Hematopoietic multipotent progenitor cell treated with erythropoietin and hydrocortisone succinate and interleukin-3 and kit ligand, for 4 days (in vitro differentiated cells): Measurements from ENCODE around the gene TPRG1L.
"Not testable (repeated sequence)": the region's sequence is repeated elsewhere in the genome, so short reads cannot be mapped to it uniquely, and the experiment has no call there.

ENCODE experiments used
- DNase-seq: peaks from one replicate; pipeline ENCODE4 v3.0.0-alpha.2; 2015

TPRG1L gene

GRCh38 chr1:3609769-3610526, 14.9 kb upstream of the TPRG1L start:
- peak; percentile 13 for DNase-seq

- DNase-seq: peak; percentile 74
Measured at GRCh38 chr1:3610527-3611169, 14.2 kb upstream of the TPRG1L start.

- DNase-seq: peak; percentile 82
Measured at GRCh38 chr1:3611170-3612019, 13.4 kb upstream of the TPRG1L start, which contains the start of gene MEGF6. Gene MEGF6, minus strand, starts transcription at chr1:3611508. Its CDS starts 240 bp downstream, at chr1:3611268.

GRCh38 chr1:3612123-3612522, 12.7 kb upstream of the TPRG1L start:
- DNase-seq: no peak

GRCh38 chr1:3614755-3615742, 9.8 kb upstream of the TPRG1L start:
- peak; percentile 47 for DNase-seq

- DNase-seq: no peak
Measured at GRCh38 chr1:3616861-3617260, 8.0 kb upstream of the TPRG1L start.

GRCh38 chr1:3617806-3618345, 6.9 kb upstream of the TPRG1L start:
- DNase-seq: no peak

- DNase-seq: no peak
Measured at GRCh38 chr1:3618531-3618880, 6.3 kb upstream of the TPRG1L start.

- peak; percentile 92 for DNase-seq
Measured at GRCh38 chr1:3618881-3619671, 5.7 kb upstream of the TPRG1L start.

- no peak for DNase-seq
Measured at GRCh38 chr1:3620708-3621107, 4.1 kb upstream of the TPRG1L start.

GRCh38 chr1:3621151-3621671, 3.6 kb upstream of the TPRG1L start:
- DNase-seq: peak; percentile 41

- not testable (repeated sequence) for DNase-seq
Measured at GRCh38 chr1:3622102-3622501, 2.7 kb upstream of the TPRG1L start.

- no peak for DNase-seq
Measured at GRCh38 chr1:3623441-3624199, 1.2 kb upstream of the TPRG1L start.

- DNase-seq: peak; percentile 80
Measured at GRCh38 chr1:3625151-3625907, 514 bp downstream of the TPRG1L start.

GRCh38 chr1:3626025-3626424, 1.2 kb downstream of the TPRG1L start:
- no peak for DNase-seq

GRCh38 chr1:3627515-3628253, 2.9 kb downstream of the TPRG1L start:
- no peak for DNase-seq

- no peak for DNase-seq
Measured at GRCh38 chr1:3628445-3628844, 3.6 kb downstream of the TPRG1L start.

GRCh38 chr1:3629561-3630160, 4.8 kb downstream of the TPRG1L start:
- no peak for DNase-seq
